ENCODE results near the gene PTTG1.

Gene PTTG1

GRCh38 chr5:160441311-160441781 is 19.7 kb downstream of the PTTG1 start:
- H3K4me2 ChIP-seq (ENCODE audit: low read length) = no peak overlapping the region

DNA sequence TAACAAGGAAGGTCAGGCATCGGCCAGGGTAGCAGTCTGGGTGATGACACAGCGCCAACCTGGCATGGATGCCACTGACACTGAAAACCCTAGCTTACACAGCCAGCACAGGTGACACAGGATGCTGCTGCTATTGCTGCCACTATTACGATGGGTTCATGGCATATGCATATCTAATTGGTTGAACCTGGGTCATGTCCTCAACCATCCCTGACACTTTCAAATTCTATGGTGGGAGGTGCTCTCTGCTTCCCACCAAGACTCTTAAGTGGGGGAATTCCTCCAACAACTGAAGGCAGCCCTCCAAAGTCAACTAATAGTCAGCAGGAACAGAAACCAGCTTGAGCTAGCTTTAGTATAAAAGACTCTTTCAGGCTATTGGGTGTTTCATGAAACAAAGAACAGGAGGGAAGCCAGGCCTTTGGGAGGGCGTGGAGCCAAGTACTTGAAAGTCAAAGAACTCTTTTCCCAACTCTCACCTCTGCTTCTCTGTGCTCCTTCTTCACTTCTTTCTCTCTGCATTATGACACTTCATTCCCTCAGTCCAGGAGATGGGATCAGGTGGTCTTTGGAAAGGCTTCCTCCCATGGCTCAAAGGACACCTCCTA is 21.3 kb downstream of the PTTG1 start:
- no peak overlapping the region for H3K14ac ChIP-seq (ENCODE audit: low read length)
- no peaks in the 10 kb centered on the region for H3K79me1 ChIP-seq (ENCODE audit: low read length)
- H3K27me3 ChIP-seq (ENCODE audit: insufficient read depth, low read length) = no peaks in the 10 kb centered on the region
- H3K9ac ChIP-seq (ENCODE audit: low read length) = no peak overlapping the region
- peaks cover 0 to 1% of the 10 kb centered on the region in 2 experiments for H3K4me1 ChIP-seq (ENCODE audit: control insufficient read depth in 1 of 2, insufficient read depth in 2 of 2, low read length in 2 of 2)
- no peak overlapping the region for H2BK120ac ChIP-seq (ENCODE audit: insufficient read depth, low read length, poor library complexity)
- DNase-seq = no peak
- H3K18ac ChIP-seq (ENCODE audit: low read length) = no peak overlapping the region
- H2BK12ac ChIP-seq (ENCODE audit: low read length) = no peak overlapping the region
- no peak overlapping the region for H3K4me3 ChIP-seq (ENCODE audit: low read depth, low read length)
- H3K79me2 ChIP-seq (ENCODE audit: control insufficient read depth, insufficient read depth, low read length, poor library complexity) = no peaks in the 10 kb centered on the region
- no peak overlapping the region for H3K27ac ChIP-seq (ENCODE audit: low read depth, low read length)
- H3K4ac ChIP-seq (ENCODE audit: low read depth, low read length) = no peak overlapping the region
- H3K36me3 ChIP-seq (ENCODE audit: control insufficient read depth in 1 of 2, insufficient read depth in 2 of 2, low read length in 2 of 2) = no peaks in the 10 kb centered on the region
- no peak overlapping the region for H2AK5ac ChIP-seq (ENCODE audit: low read length)
- H4K12ac ChIP-seq (ENCODE audit: low read depth, low read length) = no peak overlapping the region
- H3K4me2 ChIP-seq (ENCODE audit: low read length) = no peak overlapping the region
- WGBS (ENCODE audit: extremely low coverage, insufficient coverage, insufficient read length) = no CpG with 5 or more reads among the region's 4 CpGs
- no peak overlapping the region for H4K91ac ChIP-seq (ENCODE audit: low read depth, low read length)
- H3K23ac ChIP-seq (ENCODE audit: low read length) = no peak overlapping the region
- no peaks in the 10 kb centered on the region for H3K9me3 ChIP-seq (ENCODE audit: insufficient read depth, low read depth, low read length)
- H4K8ac ChIP-seq (ENCODE audit: low read depth, low read length) = no peak overlapping the region
- H2AFZ ChIP-seq (ENCODE audit: insufficient read depth, low read length, poor library complexity) = no peak overlapping the region
- no peak overlapping the region for H2BK5ac ChIP-seq (ENCODE audit: low read depth, low read length, poor library complexity)

More at GRCh38 chr5:160441311-160441781, 19.7 kb downstream of the PTTG1 start:
- H3K14ac ChIP-seq (ENCODE audit: low read length) = no peak overlapping the region
- no peak overlapping the region for H2AFZ ChIP-seq (ENCODE audit: insufficient read depth, low read length, poor library complexity)
- H3K23ac ChIP-seq (ENCODE audit: low read length) = no peak overlapping the region
- no peak overlapping the region for H2BK120ac ChIP-seq (ENCODE audit: insufficient read depth, low read length, poor library complexity)
- no peaks in the 10 kb centered on the region for H3K9me3 ChIP-seq (ENCODE audit: insufficient read depth, low read depth, low read length)
- no peak overlapping the region for H4K91ac ChIP-seq (ENCODE audit: low read depth, low read length)
- no peak overlapping the region for H2BK12ac ChIP-seq (ENCODE audit: low read length)
- H3K36me3 ChIP-seq (ENCODE audit: control insufficient read depth in 1 of 2, insufficient read depth in 2 of 2, low read length in 2 of 2) = no peaks in the 10 kb centered on the region
- no peak overlapping the region for H3K18ac ChIP-seq (ENCODE audit: low read length)
- no peaks in the 10 kb centered on the region for H3K79me1 ChIP-seq (ENCODE audit: low read length)
- H4K12ac ChIP-seq (ENCODE audit: low read depth, low read length) = no peak overlapping the region
- no peak overlapping the region for H3K27ac ChIP-seq (ENCODE audit: low read depth, low read length)
- no peaks in the 10 kb centered on the region for H3K79me2 ChIP-seq (ENCODE audit: control insufficient read depth, insufficient read depth, low read length, poor library complexity)
- no peaks in the 10 kb centered on the region for H3K27me3 ChIP-seq (ENCODE audit: insufficient read depth, low read length)
- no peak overlapping the region for H3K4me3 ChIP-seq (ENCODE audit: low read depth, low read length)
- H3K9ac ChIP-seq (ENCODE audit: low read length) = no peak overlapping the region
- peaks cover 0 to 1% of the 10 kb centered on the region in 2 experiments for H3K4me1 ChIP-seq (ENCODE audit: control insufficient read depth in 1 of 2, insufficient read depth in 2 of 2, low read length in 2 of 2)
- whole genome bisulfite sequencing (ENCODE audit: extremely low coverage, insufficient coverage, insufficient read length) = no CpG with 5 or more reads among the region's 1 CpG
- H2AK5ac ChIP-seq (ENCODE audit: low read length) = no peak overlapping the region
- H4K8ac ChIP-seq (ENCODE audit: low read depth, low read length) = no peak overlapping the region
- H2BK5ac ChIP-seq (ENCODE audit: low read depth, low read length, poor library complexity) = no peak overlapping the region
- no peak overlapping the region for H3K4ac ChIP-seq (ENCODE audit: low read depth, low read length)
- DNase-seq = no peak

DNA sequence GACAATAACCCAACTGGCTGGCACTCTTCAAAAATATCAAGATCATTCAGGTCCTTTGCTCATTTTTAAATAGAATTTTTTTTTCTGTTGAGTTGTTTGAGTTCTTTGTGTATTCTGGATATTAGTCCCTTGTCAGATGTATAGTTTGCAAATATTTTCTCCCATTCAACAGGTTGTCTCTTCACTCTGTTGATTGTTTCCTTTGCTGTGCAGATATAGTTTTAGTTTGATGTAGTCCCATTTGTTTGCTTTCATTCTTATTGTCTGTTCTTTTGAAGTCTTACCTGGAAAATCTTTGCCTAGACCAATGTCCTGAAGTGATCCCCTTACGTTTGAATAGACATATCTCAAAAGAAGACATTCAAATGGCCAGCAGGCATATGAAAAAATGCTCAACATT is 22.8 kb downstream of the PTTG1 start:
- Histone ChIP-seq H3K27me3 (ENCODE audit: insufficient read depth, low read length) (no peaks in the 10 kb centered on the region), H3K4me3 (ENCODE audit: low read depth, low read length) (no peak overlapping the region), H3K23ac (ENCODE audit: low read length) (no peak overlapping the region), H3K36me3 (ENCODE audit: control insufficient read depth in 1 of 2, insufficient read depth in 2 of 2, low read length in 2 of 2) (no peaks in the 10 kb centered on the region), H3K14ac (ENCODE audit: low read length) (no peak overlapping the region), H4K12ac (ENCODE audit: low read depth, low read length) (no peak overlapping the region), H3K4me1 (ENCODE audit: control insufficient read depth in 1 of 2, insufficient read depth in 2 of 2, low read length in 2 of 2) (no peaks in the 10 kb centered on the region), H3K9ac (ENCODE audit: low read length) (no peak overlapping the region), H2BK12ac (ENCODE audit: low read length) (no peak overlapping the region), H4K8ac (ENCODE audit: low read depth, low read length) (no peak overlapping the region), H3K79me2 (ENCODE audit: control insufficient read depth, insufficient read depth, low read length, poor library complexity) (no peaks in the 10 kb centered on the region), H3K4ac (ENCODE audit: low read depth, low read length) (no peak overlapping the region), H3K79me1 (ENCODE audit: low read length) (no peaks in the 10 kb centered on the region), H2BK5ac (ENCODE audit: low read depth, low read length, poor library complexity) (no peak overlapping the region), H2AK5ac (ENCODE audit: low read length) (no peak overlapping the region), H3K27ac (ENCODE audit: low read depth, low read length) (no peak overlapping the region), H3K9me3 (ENCODE audit: insufficient read depth, low read depth, low read length) (no peaks in the 10 kb centered on the region), H2AFZ (ENCODE audit: insufficient read depth, low read length, poor library complexity) (no peak overlapping the region), H2BK120ac (ENCODE audit: insufficient read depth, low read length, poor library complexity) (no peak overlapping the region), H3K4me2 (ENCODE audit: low read length) (no peak overlapping the region), H4K91ac (ENCODE audit: low read depth, low read length) (no peak overlapping the region), H3K18ac (ENCODE audit: low read length) (no peak overlapping the region)
- no peak for DNase-seq
- WGBS (ENCODE audit: extremely low coverage, insufficient coverage, insufficient read length) = no CpG with 5 or more reads among the region's 1 CpG

- H3K14ac ChIP-seq (ENCODE audit: low read length) = no peak overlapping the region
- no peak overlapping the region for H2BK5ac ChIP-seq (ENCODE audit: low read depth, low read length, poor library complexity)
- H3K27ac ChIP-seq (ENCODE audit: low read depth, low read length) = no peak overlapping the region
- H3K36me3 ChIP-seq (ENCODE audit: control insufficient read depth in 1 of 2, insufficient read depth in 2 of 2, low read length in 2 of 2) = no peaks in the 10 kb centered on the region
- H3K4me2 ChIP-seq (ENCODE audit: low read length) = no peak overlapping the region
- DNase-seq = no peak
- no peak overlapping the region for H3K9ac ChIP-seq (ENCODE audit: low read length)
- H2AFZ ChIP-seq (ENCODE audit: insufficient read depth, low read length, poor library complexity) = no peak overlapping the region
- H3K18ac ChIP-seq (ENCODE audit: low read length) = no peak overlapping the region
- no peak overlapping the region for H2BK12ac ChIP-seq (ENCODE audit: low read length)
- WGBS (ENCODE audit: extremely low coverage, insufficient coverage, insufficient read length) = no CpG with 5 or more reads among the region's 1 CpG
- no peaks in the 10 kb centered on the region for H3K79me1 ChIP-seq (ENCODE audit: low read length)
- H4K8ac ChIP-seq (ENCODE audit: low read depth, low read length) = no peak overlapping the region
- no peak overlapping the region for H2BK120ac ChIP-seq (ENCODE audit: insufficient read depth, low read length, poor library complexity)
- H3K27me3 ChIP-seq (ENCODE audit: insufficient read depth, low read length) = no peaks in the 10 kb centered on the region
- H3K4me1 ChIP-seq (ENCODE audit: control insufficient read depth in 1 of 2, insufficient read depth in 2 of 2, low read length in 2 of 2) = no peaks in the 10 kb centered on the region
- H2AK5ac ChIP-seq (ENCODE audit: low read length) = no peak overlapping the region
- H4K91ac ChIP-seq (ENCODE audit: low read depth, low read length) = no peak overlapping the region
- no peak overlapping the region for H4K12ac ChIP-seq (ENCODE audit: low read depth, low read length)
- H3K79me2 ChIP-seq (ENCODE audit: control insufficient read depth, insufficient read depth, low read length, poor library complexity) = no peaks in the 10 kb centered on the region
- H3K9me3 ChIP-seq (ENCODE audit: insufficient read depth, low read depth, low read length) = no peaks in the 10 kb centered on the region
- H3K23ac ChIP-seq (ENCODE audit: low read length) = no peak overlapping the region
- H3K4ac ChIP-seq (ENCODE audit: low read depth, low read length) = no peak overlapping the region
- H3K4me3 ChIP-seq (ENCODE audit: low read depth, low read length) = no peak overlapping the region
Measured at GRCh38 chr5:160445132-160445531, 23.5 kb downstream of the PTTG1 start.
